Prostate gland (tissue), 2 donors: ENCODE measurements around the gene MLLT10. TPM values are rescaled to one million over a fixed set of nuclear protein-coding genes. Genes with fewer than 3 reads are reported as not detected.

ENCODE experiments used
- DNase-seq: peaks from one replicate; pipeline ENCODE4 v3.0.0-alpha.2; 2019; ENCODE audit warnings: low spot score
- H3K27ac ChIP-seq, 2 donors: fragments of 200-600 bp; sonication (generic); 2 replicates each; pipeline ENCODE4 v1.5.1; 2017 to 2019
- H3K27me3 ChIP-seq: fragments of 200-600 bp; sonication (generic); replicated peaks from 2 replicates; pipeline ENCODE4 v1.5.1; 2019; ENCODE audit not compliant: insufficient read depth
- H3K36me3 ChIP-seq, 2 donors: fragments of 200-600 bp; sonication (generic); 1 replicate in 1 of 2; 2 replicates in 1 of 2; pipeline versions ENCODE4 v1.5.1 to v1.8.1; 2017 to 2019
- H3K4me1 ChIP-seq: fragments of 200-600 bp; sonication (generic); replicated peaks from 2 replicates; pipeline ENCODE4 v1.5.1; 2019
- H3K4me3 ChIP-seq, 2 donors: fragments of 200-600 bp; sonication (generic); 2 replicates each; pipeline ENCODE4 v1.5.1; 2017 to 2019
- H3K9me3 ChIP-seq: fragments of 200-600 bp; sonication (generic); 2 replicates; pipeline ENCODE4 v1.5.1; 2017
- POLR2A ChIP-seq: fragments of 450-650 bp; IDR thresholded peaks from one replicate; pipeline ENCODE4 v1.6.1; 2016; ENCODE audit warnings: antibody characterized with exemption, mild to moderate bottlenecking
- POLR2AphosphoS5 ChIP-seq: sonication (generic); formaldehyde crosslinking; IDR thresholded peaks from one replicate; pipeline ENCODE4 v1.6.1; 2017; ENCODE audit warnings: antibody characterized with exemption
- WGBS: methylation state at CpG from one replicate; pipeline ENCODE4 v1.1.5; 2018; 5-methylcytosine and 5-hydroxymethylcytosine counted together
- intact Hi-C: fragments of 100-400 bp; cut with DNase I; formaldehyde crosslinking; loops from one replicate; pipeline ENCODE4 v1.14.2; 2022
- total RNA-seq, 2 donors: library from RNA; depleted of rRNA; stranded (reverse); fragments of >200 nt; gene quantifications; one replicate each; pipeline ENCODE4 v1.1.0, GENCODE V29; 2016
- TF ChIP-seq, protein P1 (sequence below), 4 experiments: fragments of 200-600 bp in 2 of 4; fragments of 450-650 bp in 2 of 4; sonication (generic) in 2 of 4; IDR thresholded peaks; 1 replicate in 3 of 4; 2 replicates in 1 of 4; pipeline ENCODE4 v1.5.1; 2016 to 2019; ENCODE audit warnings: antibody characterized with exemption in 4 of 4, mild to moderate bottlenecking in 2 of 4, moderate library complexity in 2 of 4

Gene MLLT10
- total RNA-seq, 2 donors from 2014 or later = 31.2 to 68.3 TPM

DNA sequence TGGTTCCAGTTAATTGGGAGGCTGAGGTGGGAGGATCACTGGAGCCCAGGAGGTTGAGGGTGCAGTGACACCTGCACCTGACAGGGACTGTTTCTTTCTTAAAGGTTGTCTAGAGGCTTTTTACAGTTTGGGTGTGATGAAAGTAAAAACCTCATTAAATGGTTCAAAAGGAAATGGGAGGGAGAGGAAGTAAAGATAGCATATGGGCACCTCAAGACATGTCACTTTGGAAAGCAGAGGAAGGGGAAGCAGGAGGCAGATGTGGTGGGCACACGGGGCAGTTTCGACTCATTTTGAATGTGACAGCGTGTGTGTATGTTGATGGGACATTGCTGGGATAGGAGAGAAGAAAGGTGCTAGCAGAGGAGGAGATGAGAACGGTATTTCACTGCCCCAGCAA, 203.1 kb downstream of the MLLT10 start:
- Histone ChIP-seq H3K4me1 (no peaks in the 10 kb centered on the region), H3K27me3 (no peaks in the 10 kb centered on the region), H3K9me3 (no peaks in the 10 kb centered on the region), H3K27ac (no peak overlapping the region), H3K4me3 (no peak overlapping the region), H3K36me3 (no peaks in the 10 kb centered on the region)
- intact Hi-C loops = no loop called here
- WGBS = 79% methylated on average over 4 of the region's 4 CpGs
- DNase-seq = no peak
- TF ChIP-seq, protein P1, sequence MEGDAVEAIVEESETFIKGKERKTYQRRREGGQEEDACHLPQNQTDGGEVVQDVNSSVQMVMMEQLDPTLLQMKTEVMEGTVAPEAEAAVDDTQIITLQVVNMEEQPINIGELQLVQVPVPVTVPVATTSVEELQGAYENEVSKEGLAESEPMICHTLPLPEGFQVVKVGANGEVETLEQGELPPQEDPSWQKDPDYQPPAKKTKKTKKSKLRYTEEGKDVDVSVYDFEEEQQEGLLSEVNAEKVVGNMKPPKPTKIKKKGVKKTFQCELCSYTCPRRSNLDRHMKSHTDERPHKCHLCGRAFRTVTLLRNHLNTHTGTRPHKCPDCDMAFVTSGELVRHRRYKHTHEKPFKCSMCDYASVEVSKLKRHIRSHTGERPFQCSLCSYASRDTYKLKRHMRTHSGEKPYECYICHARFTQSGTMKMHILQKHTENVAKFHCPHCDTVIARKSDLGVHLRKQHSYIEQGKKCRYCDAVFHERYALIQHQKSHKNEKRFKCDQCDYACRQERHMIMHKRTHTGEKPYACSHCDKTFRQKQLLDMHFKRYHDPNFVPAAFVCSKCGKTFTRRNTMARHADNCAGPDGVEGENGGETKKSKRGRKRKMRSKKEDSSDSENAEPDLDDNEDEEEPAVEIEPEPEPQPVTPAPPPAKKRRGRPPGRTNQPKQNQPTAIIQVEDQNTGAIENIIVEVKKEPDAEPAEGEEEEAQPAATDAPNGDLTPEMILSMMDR (IDR thresholded peaks at IDR 0.05) = no peak
- TF ChIP-seq POLR2A = no peak
- no peak for TF ChIP-seq POLR2AphosphoS5

DNA sequence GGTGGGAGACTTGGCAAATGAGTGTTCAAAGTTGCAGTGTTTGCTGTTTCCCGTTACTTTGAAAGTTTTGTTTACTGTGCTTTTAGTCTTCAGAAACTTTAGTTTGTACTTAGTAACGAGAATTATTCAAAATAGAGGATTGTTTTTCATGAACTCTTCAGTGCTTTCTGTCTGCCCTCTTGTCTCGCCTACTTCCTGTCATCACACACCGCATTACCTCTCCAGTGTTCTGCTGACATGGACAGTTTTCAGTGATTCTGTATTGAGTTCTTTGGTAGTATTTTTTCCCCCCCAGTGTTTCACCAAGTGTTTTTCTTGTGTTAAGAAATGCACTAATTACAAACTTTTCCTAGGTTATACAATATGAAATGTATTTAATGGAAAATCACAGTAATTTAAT, 207.0 kb downstream of the MLLT10 start:
- Histone ChIP-seq H3K9me3 (no peaks in the 10 kb centered on the region), H3K4me1 (no peaks in the 10 kb centered on the region), H3K27me3 (no peaks in the 10 kb centered on the region), H3K4me3 (no peak overlapping the region), H3K36me3 (peaks cover 0 to 5% of the 10 kb centered on the region in 2 donors), H3K27ac (no peak overlapping the region)
- TF ChIP-seq POLR2A = no peak
- TF ChIP-seq, protein P1 (IDR thresholded peaks at IDR 0.05) = no peak
- TF ChIP-seq POLR2AphosphoS5 = no peak
- 77% methylated on average over 4 of the region's 4 CpGs for WGBS
- no peak for DNase-seq
- intact Hi-C loops = no loop called here

DNA sequence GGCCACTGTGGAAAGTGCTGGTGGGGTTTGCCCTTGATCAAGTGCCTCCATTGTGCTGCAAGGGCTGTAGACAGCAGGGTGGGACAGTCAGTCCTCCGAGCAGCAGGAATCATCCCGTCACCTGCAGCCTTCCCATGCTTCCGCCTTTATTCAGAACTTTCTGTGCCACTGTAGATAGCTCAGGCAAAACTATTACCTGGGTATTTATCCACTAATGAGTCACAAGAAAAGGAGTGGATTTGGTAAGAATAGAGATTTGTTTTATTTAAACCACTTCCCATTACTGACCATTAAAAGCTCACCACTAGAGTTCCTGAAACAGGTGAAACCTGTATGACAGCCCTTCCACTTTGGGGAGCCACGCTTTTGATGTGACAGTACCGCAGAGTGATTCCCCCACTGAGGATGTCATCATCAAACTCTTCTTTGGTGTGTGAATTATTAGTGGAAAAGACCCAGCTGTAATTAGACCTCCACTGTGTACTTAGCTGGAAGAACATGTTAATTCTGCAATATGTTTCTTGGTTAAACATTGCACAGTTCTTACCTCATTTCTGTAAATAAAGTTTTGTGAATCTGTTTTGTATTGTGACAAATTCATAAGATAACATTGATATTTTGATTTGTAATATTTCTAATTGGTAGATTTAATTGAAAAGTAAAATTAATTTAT, 208.8 kb downstream of the MLLT10 start:
- Histone ChIP-seq H3K4me1 (no peaks in the 10 kb centered on the region), H3K36me3 (peaks cover 0 to 5% of the 10 kb centered on the region in 2 donors), H3K4me3 (no peak overlapping the region), H3K27ac (no peak overlapping the region), H3K27me3 (no peaks in the 10 kb centered on the region), H3K9me3 (no peaks in the 10 kb centered on the region)
- intact Hi-C loops = no loop called here
- TF ChIP-seq POLR2AphosphoS5 (no peak), POLR2A (no peak)
- TF ChIP-seq, protein P1 (IDR thresholded peaks at IDR 0.05) = no peak
- DNase-seq = no peak
- 79% methylated on average over 5 of the region's 5 CpGs for WGBS

DNA sequence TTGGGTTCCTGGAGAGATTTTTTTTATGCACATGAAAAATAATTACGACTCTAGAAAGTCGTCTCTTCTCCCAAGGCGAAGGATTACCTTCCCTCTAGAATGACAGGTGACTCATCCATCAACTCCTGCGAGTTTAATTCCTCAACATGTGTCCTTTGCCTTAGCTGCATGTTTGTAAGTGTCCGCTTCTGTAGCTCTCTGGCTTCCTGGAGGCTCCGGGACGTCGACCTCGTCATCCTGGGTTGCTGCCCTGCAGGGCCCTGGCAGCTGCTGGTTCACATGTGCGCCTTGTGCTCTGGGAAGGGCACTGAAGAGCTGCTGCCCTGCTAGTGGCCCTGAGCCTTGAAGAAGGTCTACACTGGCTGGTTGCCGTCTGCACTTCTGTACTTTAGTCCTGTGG, 210.2 kb downstream of the MLLT10 start:
- intact Hi-C loops = no loop called here

More for the DNA sequence above, 210.2 kb downstream of the MLLT10 start:
- DNase-seq = no peak
- Histone ChIP-seq H3K4me3 (no peak overlapping the region), H3K4me1 (no peaks in the 10 kb centered on the region), H3K9me3 (no peaks in the 10 kb centered on the region), H3K36me3 (peaks cover 0 to 5% of the 10 kb centered on the region in 2 donors), H3K27me3 (no peaks in the 10 kb centered on the region), H3K27ac (no peak overlapping the region)
- TF ChIP-seq POLR2AphosphoS5 (no peak), POLR2A (no peak)
- TF ChIP-seq, protein P1 (IDR thresholded peaks at IDR 0.05) = no peak
- 57% methylated on average over 11 of the region's 11 CpGs for WGBS
